NB4 (cell line): Measurements from ENCODE around the gene SPSB4.

Experiments used
- CTCF ChIP-seq: IDR thresholded peaks from one replicate; pipeline ENCODE4 v1.5.1; 2012; ENCODE audit warnings: low read depth, low read length
- MAX ChIP-seq: IDR thresholded peaks from 2 replicates; pipeline ENCODE4 v1.6.1; 2011; ENCODE audit warnings: low read depth, low read length
- POLR2A ChIP-seq: IDR thresholded peaks from 2 replicates; pipeline ENCODE4 v1.6.1; 2011; ENCODE audit warnings: mild to moderate bottlenecking; ENCODE audit not compliant: insufficient read length; ENCODE audit errors: extremely low read depth

DNA sequence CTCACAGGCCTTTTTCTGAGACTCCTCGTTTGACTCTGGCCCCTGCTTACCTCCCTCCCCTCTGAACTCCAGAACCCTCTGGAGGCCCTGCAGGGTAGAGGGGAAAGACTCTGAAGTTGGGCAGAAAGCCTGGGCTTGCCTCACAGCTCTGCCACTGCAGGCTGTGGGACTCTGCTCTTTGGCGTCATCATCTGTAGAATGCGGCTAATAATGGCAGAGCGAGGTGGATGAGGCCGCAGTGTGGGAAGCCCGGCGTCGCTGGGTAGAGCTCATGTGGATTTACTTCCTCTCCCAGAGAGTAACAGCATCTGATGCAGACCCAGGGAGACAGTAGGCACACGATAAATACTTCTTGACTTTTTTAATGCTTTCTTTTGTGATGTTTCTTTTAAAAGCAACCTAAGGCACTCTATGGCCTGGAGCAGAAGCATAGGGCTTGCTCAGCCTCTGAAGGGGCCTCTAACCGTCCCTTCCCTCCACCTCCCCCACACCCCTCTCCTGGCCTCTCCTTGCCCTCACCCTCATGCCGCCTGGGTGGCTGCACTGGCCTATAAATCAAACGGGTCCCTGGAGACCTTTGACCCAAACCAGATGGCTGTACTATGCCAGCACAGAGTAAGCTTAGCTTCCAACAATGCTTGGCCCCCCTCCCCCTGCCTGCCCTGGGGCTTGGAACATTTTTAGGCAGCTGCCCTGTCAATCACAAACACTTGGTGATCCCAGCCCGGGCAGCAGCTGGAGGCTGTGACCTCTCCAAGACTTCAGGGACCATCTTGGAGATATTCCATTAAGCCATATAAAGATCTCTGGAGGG lies 32.9 kb downstream of the SPSB4 start:
- no peak for TF ChIP-seq MAX
- no peak for TF ChIP-seq POLR2A
- TF ChIP-seq CTCF, result no peak
